Activated naive CD8-positive, alpha-beta T cell treated with anti-CD3 and anti-CD28 coated beads, Interleukin-2, amount 50 U/mL, for 24 hours (primary cell): Measurements from ENCODE around the gene LDLRAD4.

Source experiments
- ATAC-seq: fragments of 150-1000 bp; cut with Tn5 transposase; one replicate; pipeline ENCODE4 v1.10.0; 2021
- DNase-seq: peaks from one replicate; pipeline ENCODE4 v3.0.0; 2021
- H3K27ac Mint-ChIP-seq: one replicate; pipeline ENCODE4 v1.8.0; 2021; ENCODE audit warnings: mild to moderate bottlenecking, mixed read lengths
- H3K27me3 Mint-ChIP-seq: one replicate; pipeline ENCODE4 v1.8.0; 2021; ENCODE audit warnings: mixed read lengths
- H3K36me3 Mint-ChIP-seq: one replicate; pipeline ENCODE4 v1.8.0; 2021; ENCODE audit warnings: low read depth, mixed read lengths
- H3K4me1 Mint-ChIP-seq: one replicate; pipeline ENCODE4 v1.8.0; 2021; ENCODE audit warnings: mixed read lengths
- H3K4me3 Mint-ChIP-seq: one replicate; pipeline ENCODE4 v1.8.0; 2021; ENCODE audit warnings: mild to moderate bottlenecking, moderate library complexity, mixed read lengths
- H3K9me3 Mint-ChIP-seq: one replicate; pipeline ENCODE4 v1.8.0; 2021; ENCODE audit warnings: mixed read lengths

Gene LDLRAD4

DNA sequence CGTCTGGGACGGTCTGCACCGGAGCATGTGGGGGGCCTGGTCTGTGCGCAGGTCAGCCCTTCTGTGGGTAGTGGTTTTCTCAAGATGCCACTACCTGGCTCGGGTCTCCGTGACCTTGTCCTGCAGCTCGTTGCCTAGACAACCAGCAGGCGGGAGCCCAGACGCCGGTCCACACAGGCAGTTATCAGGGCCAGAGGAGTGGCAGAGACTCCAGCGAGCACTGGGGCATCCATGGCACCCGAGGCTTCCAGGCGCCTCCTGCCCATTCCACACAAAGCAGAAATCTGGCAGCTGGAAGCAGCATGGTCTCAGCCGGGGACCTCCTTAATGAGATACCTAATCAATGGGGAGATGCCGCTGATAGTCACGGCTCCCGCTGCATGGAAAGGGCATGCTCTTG lies 351.7 kb downstream of the LDLRAD4 start:
- no peaks in the 10 kb centered on the region for H3K27me3 Mint-ChIP-seq
- DNase-seq (no peak), ATAC-seq (no peak)
- H3K4me1 Mint-ChIP-seq, result peaks cover 66% of the 10 kb centered on the region
- peaks cover 3% of the 10 kb centered on the region for H3K36me3 Mint-ChIP-seq
- H3K4me3 Mint-ChIP-seq, result no peak overlapping the region
- no peaks in the 10 kb centered on the region for H3K9me3 Mint-ChIP-seq
- no peak overlapping the region for H3K27ac Mint-ChIP-seq

DNA sequence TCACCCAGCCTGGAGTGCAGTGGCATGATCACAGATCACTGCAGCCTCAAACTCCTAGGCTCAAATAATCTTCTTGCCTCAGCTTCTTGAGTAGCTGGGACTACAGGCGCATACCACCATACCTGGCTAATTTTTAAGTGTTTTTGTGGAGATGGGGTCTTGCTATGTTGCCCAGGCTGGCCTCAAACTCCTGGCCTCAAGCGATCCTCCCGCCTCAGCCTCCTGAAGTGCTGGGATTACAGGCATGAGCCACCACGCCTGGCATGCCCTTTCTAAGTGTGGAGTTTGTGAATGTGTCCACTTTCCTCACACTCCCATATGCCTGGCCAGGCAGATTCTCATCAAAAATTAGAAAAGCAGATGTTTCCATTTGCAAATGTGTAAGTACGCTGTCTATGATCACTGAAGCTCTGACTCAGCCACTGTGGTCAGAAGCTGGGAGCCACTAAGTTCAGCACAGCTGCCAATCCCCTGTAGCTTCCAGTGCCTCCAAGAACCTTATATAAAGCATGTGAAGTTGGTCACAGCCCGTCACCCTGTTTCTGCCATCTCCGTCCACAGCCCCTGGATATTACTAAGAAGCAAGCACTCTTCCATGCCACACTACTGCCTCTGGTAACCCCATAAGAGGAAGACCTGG lies 352.4 kb downstream of the LDLRAD4 start:
- H3K4me3 Mint-ChIP-seq, result no peak overlapping the region
- peak overlapping the region; percentile 78 for H3K27ac Mint-ChIP-seq
- H3K36me3 Mint-ChIP-seq, result peaks cover 1% of the 10 kb centered on the region
- peaks cover 2% of the 10 kb centered on the region for H3K27me3 Mint-ChIP-seq
- ATAC-seq (peak; percentile 57), DNase-seq (peak; percentile 45)
- H3K9me3 Mint-ChIP-seq, result no peaks in the 10 kb centered on the region
- H3K4me1 Mint-ChIP-seq, result peaks cover 67% of the 10 kb centered on the region

DNA sequence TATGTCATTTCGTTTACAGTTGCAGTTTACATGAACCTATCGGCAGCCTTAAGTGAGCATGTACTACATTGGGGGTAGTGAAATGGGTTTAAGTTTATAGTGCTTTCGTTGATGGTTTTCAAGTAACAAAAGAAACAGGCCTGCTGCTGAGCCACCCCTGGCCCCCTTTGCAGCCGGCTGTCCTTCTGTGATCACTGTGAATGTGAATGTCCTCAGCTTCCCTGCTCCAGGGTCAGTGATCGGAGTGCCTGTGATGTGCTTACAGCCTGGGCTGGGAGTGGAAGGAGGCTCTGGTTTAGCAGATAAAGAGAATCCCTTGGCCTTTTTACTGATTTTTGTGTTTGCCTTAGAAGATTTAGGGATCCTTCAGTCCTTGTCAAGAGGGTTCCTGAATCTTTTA lies 353.6 kb downstream of the LDLRAD4 start:
- no peak for ATAC-seq

DNA sequence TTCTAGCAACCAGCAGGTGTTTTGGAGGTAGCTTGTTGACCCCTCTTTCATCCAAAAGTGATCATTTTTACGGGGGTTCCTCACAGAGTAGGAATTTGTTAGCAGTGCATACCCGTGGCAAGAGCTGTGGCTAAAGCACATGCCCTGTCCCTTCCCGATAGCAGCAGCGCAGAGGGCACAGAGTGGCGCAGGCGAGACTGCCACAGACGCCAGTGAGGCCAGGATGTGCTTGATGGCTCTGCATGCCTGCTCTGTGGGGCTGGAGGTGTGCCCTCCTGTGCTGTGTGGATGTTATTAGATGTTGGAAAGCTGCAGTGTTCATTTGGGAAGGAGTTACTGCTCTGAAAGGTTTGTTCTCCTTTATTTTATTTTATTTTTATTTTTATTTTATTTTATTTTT lies 354.2 kb downstream of the LDLRAD4 start:
- peaks cover 2% of the 10 kb centered on the region for H3K27me3 Mint-ChIP-seq
- no peaks in the 10 kb centered on the region for H3K9me3 Mint-ChIP-seq
- peaks cover 65% of the 10 kb centered on the region for H3K4me1 Mint-ChIP-seq
- no peak overlapping the region for H3K4me3 Mint-ChIP-seq
- DNase-seq, result no peak
- H3K27ac Mint-ChIP-seq, result no peak overlapping the region
- peaks cover 1% of the 10 kb centered on the region for H3K36me3 Mint-ChIP-seq
- no peak for ATAC-seq

More for the DNA sequence above, 353.6 kb downstream of the LDLRAD4 start:
- Mint-ChIP-seq H3K4me3 (no peak overlapping the region), H3K9me3 (no peaks in the 10 kb centered on the region), H3K27me3 (peaks cover 2% of the 10 kb centered on the region), H3K27ac (no peak overlapping the region), H3K4me1 (peaks cover 65% of the 10 kb centered on the region), H3K36me3 (peaks cover 1% of the 10 kb centered on the region)
- no peak for DNase-seq

DNA sequence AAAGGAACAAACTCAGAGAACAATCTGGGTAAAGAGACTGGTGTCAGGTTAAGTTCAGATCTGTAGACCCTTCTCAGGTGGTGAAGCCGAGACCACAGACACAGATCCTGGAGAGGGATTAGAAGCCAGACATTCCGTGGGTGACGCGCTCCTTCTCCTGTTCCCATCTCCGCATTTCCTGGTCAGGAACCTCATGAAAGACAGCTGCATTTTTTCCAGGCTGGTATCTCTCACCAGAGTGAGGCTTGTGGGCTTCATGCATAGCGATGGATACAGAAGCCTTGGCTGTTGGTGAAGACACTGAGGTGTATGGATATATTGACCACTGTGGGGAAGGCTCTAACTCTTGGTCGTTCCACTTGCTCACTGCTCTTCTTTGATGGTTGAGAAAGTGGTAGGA lies 355.2 kb downstream of the LDLRAD4 start:
- Mint-ChIP-seq H3K27ac (no peak overlapping the region), H3K4me1 (peaks cover 64% of the 10 kb centered on the region), H3K4me3 (no peak overlapping the region), H3K36me3 (peaks cover 1% of the 10 kb centered on the region), H3K9me3 (no peaks in the 10 kb centered on the region), H3K27me3 (peaks cover 2% of the 10 kb centered on the region)
- ATAC-seq (no peak), DNase-seq (no peak)

DNA sequence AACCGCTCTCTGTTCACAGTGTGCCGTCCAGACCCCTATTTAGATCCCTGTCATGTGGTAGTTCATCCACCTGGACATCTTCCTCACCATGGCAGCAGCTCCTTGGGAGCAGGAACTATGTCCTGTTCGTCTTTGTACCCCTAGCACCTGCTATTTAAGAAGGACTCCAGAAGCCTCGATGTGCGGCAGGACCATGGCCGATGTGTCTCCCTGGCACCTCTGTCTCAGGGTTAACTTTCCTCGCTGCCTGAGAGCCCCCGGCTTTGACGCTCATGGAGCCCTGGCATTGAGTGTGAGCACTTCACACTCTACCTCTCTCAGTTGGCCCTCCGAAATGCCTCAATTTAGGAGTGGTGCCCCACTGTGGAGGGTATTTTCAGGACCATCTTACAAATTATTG lies 355.8 kb downstream of the LDLRAD4 start:
- Mint-ChIP-seq H3K27ac (no peak overlapping the region), H3K36me3 (peaks cover 1% of the 10 kb centered on the region), H3K27me3 (peaks cover 2% of the 10 kb centered on the region), H3K4me1 (peaks cover 64% of the 10 kb centered on the region), H3K9me3 (no peaks in the 10 kb centered on the region), H3K4me3 (no peak overlapping the region)
- no peak for DNase-seq
- ATAC-seq, result no peak

DNA sequence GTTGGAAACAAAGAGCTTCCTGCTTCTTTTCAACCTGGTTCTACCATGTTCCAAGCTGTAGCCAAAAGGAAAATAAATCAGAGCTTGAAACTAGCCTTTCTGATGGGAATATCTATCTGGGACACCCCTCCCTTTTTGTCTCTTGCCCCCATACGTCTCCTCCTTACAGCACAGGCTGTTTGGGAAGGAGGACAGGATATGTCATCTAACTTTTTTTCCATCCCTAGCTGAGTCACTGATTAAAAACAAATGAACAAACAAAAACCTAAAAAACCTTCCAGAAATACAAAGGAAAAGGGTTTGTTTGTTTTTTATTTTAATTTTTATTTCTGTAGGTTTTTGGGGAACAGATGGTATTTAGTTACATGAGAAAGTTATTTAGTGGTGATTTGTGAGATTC lies 356.2 kb downstream of the LDLRAD4 start:
- no peak overlapping the region for H3K27ac Mint-ChIP-seq
- H3K4me3 Mint-ChIP-seq, result no peak overlapping the region
- DNase-seq (no peak), ATAC-seq (no peak)
- peaks cover 1% of the 10 kb centered on the region for H3K36me3 Mint-ChIP-seq
- peaks cover 65% of the 10 kb centered on the region for H3K4me1 Mint-ChIP-seq
- no peaks in the 10 kb centered on the region for H3K9me3 Mint-ChIP-seq
- H3K27me3 Mint-ChIP-seq, result peaks cover 2% of the 10 kb centered on the region

DNA sequence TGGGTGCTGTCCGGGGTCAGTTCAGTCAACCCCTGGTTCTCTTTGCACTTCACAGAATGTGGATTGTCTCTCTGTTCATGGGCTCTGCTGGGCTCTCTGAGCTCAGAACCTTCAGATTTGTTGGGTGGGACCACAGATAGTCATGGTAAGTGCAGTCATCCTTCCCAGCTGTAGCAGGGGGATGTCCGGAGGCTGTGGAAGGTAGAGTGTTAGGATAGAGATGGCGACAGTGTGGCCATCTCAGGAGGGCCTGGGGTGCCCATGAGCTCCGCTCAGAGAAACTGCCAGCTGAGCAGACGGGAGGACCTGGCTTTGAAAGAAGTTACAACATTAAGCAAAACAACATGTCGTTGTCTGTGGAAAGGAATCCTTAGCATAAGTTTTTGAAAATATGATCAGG lies 358.0 kb downstream of the LDLRAD4 start:
- Mint-ChIP-seq H3K9me3 (no peaks in the 10 kb centered on the region), H3K4me1 (peaks cover 59% of the 10 kb centered on the region)

DNA sequence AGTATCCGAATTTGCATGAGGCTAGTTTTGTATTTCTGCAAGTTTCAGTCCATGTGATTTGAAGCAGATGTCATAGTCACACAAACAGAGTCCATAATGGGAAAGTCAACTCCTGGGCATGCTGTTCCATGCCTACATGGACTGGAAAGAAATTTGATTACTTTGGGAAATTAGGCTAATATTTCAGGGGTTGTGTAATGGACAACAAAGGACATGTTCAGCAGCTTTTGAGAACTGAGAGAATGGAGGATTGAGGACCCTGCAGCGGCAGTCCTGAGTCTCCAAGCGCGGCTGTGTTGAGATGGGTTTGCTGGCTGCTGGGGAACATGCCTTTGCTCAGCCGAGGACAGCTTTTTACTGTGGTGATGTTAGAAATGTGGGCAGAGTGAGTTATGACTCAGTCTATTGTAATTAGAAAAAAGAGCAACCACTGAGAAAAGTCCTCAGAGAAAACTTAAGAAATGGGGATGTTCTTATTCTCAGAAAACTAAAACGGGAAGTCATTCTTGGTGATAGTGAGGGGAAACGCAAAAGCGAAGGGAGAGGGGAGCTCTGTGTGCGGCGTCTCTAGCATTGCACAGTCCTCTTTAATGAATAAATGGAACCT lies 358.6 kb downstream of the LDLRAD4 start:
- H3K27ac Mint-ChIP-seq, result peak overlapping the region; percentile 80
- ATAC-seq (peak; percentile 89), DNase-seq (peak; percentile 57)
- H3K4me3 Mint-ChIP-seq, result peak overlapping the region; percentile 68
- H3K27me3 Mint-ChIP-seq, result peaks cover 2% of the 10 kb centered on the region
- no peaks in the 10 kb centered on the region for H3K9me3 Mint-ChIP-seq
- peaks cover 59% of the 10 kb centered on the region for H3K4me1 Mint-ChIP-seq
- H3K36me3 Mint-ChIP-seq, result peaks cover 1% of the 10 kb centered on the region

More for the DNA sequence above, 358.0 kb downstream of the LDLRAD4 start:
- peaks cover 1% of the 10 kb centered on the region for H3K36me3 Mint-ChIP-seq
- H3K27me3 Mint-ChIP-seq, result peaks cover 2% of the 10 kb centered on the region
- DNase-seq (no peak), ATAC-seq (no peak)
- H3K27ac Mint-ChIP-seq, result peak overlapping the region; percentile 67
- H3K4me3 Mint-ChIP-seq, result no peak overlapping the region

DNA sequence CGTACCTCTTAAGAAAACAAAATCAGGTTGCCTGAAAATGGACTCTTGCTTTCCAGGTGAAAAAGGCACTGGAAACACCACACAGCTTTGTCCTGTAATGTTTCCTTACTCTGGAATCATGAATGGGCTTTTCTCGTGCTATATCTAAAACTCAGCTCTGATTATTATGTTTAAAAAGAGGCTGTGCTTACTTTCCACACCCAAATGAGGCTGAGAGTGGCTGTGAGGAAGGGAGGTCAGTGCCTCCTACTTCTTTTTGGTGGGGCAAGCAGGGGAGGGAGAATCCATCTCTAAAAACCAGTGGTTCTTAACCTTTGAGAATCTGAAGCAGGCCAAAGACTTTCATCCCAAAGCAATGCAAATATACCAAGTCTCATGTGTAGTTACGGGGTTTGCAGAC lies 359.2 kb downstream of the LDLRAD4 start:
- H3K27ac Mint-ChIP-seq, result peak overlapping the region; percentile 80
- H3K4me1 Mint-ChIP-seq, result peaks cover 59% of the 10 kb centered on the region
- peaks cover 1% of the 10 kb centered on the region for H3K36me3 Mint-ChIP-seq

DNA sequence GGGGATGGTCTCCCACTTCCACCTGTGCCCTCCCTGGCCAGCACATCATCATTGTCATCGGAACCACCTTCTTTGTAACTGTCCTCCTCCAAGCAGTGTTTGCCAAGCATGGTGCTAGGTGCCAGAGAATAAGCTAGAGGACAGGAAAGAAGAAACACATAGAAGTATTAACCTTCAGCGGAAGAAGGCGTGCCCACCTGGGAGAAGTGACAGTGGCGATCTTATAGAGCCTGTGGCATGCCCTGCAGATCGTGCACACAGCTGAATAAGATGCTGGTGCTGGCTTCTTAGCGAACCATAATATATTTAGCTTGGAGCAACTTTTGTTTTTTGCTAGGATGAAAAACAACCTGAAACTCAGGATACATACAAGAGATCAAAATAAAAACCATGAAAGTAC lies 359.8 kb downstream of the LDLRAD4 start:
- Mint-ChIP-seq H3K9me3 (no peaks in the 10 kb centered on the region), H3K27ac (peak overlapping the region; percentile 80), H3K27me3 (peaks cover 2% of the 10 kb centered on the region), H3K36me3 (peaks cover 1% of the 10 kb centered on the region), H3K4me3 (peak overlapping the region; percentile 60), H3K4me1 (peaks cover 59% of the 10 kb centered on the region)
- no peak for DNase-seq
- ATAC-seq, result no peak

More for the DNA sequence above, 359.2 kb downstream of the LDLRAD4 start:
- DNase-seq (no peak), ATAC-seq (no peak)
- H3K27me3 Mint-ChIP-seq, result peaks cover 2% of the 10 kb centered on the region
- no peaks in the 10 kb centered on the region for H3K9me3 Mint-ChIP-seq
- H3K4me3 Mint-ChIP-seq, result peak overlapping the region; percentile 68

DNA sequence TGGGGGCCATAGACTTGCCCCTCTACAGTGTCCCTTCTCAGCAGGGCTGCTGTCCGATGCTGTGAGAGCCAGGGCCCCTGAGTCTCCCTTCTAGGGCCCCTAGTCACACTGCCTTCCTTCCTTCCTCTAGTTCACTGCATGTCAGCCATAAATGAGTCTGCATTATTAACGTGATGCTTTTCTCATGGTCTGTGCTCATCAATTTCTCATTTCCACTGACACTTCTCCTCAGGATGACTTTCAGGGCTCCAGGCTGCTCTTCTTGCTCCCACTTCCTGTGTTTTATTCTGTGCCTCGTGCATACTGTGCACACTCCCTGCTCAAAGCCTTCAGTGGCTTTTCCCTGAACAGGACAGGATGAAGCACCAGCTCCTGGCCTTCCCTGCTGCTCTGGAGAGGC lies 361.3 kb downstream of the LDLRAD4 start:
- H3K27me3 Mint-ChIP-seq, result peaks cover 2% of the 10 kb centered on the region
- no peaks in the 10 kb centered on the region for H3K9me3 Mint-ChIP-seq
- peak overlapping the region; percentile 80 for H3K27ac Mint-ChIP-seq
- ATAC-seq, result peak; percentile 9
- no peak for DNase-seq
- peaks cover 3% of the 10 kb centered on the region for H3K36me3 Mint-ChIP-seq
- H3K4me1 Mint-ChIP-seq, result peaks cover 61% of the 10 kb centered on the region
- peak overlapping the region; percentile 48 for H3K4me3 Mint-ChIP-seq

DNA sequence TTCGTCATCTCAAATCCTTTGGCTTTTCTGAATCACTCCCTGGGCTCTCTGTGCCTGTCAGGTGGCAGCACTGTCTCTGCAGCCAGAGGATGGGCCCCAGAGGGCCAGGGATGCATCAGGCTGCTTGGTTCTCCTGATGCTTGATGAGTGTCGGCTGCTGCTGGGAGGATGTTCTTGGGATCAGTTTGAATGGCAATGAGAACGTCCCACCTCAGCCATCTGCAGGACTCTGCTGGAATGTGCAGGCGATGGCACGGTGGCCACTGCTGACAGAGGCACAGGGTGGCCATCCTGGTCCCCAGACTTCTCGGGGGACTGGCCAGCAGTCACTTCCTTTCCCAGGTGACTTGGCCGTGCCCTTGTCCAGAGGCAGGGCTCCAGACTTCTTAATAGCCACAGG lies 361.8 kb downstream of the LDLRAD4 start:
- no peak overlapping the region for H3K4me3 Mint-ChIP-seq
- H3K27ac Mint-ChIP-seq, result peak overlapping the region; percentile 80
- ATAC-seq (peak; percentile 48), DNase-seq (no peak)
- H3K27me3 Mint-ChIP-seq, result peaks cover 2% of the 10 kb centered on the region
- H3K9me3 Mint-ChIP-seq, result no peaks in the 10 kb centered on the region
- H3K4me1 Mint-ChIP-seq, result peaks cover 62% of the 10 kb centered on the region
- peaks cover 6% of the 10 kb centered on the region for H3K36me3 Mint-ChIP-seq

DNA sequence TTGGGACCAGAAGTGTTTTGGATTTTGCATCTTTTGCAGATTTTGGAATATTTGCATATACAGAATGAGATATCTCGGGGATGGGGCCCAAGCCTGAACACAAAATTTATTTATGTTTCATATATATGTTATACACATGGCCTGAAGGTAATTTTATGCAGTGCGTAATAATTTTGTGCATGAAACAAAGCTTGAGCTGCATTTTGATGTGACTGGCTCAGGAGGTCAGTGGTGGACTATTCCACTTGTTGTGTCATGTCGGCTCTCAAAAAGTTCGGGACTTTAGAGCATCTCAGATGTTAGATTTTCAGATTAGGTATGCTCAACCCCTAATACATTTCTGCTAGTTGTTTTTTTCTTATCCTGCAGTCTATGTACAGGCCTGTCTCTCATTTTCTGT lies 362.4 kb downstream of the LDLRAD4 start:
- DNase-seq (no peak), ATAC-seq (no peak)
- Mint-ChIP-seq H3K4me1 (peaks cover 62% of the 10 kb centered on the region), H3K27me3 (no peaks in the 10 kb centered on the region), H3K36me3 (peaks cover 5% of the 10 kb centered on the region), H3K4me3 (no peak overlapping the region), H3K27ac (no peak overlapping the region), H3K9me3 (no peaks in the 10 kb centered on the region)

DNA sequence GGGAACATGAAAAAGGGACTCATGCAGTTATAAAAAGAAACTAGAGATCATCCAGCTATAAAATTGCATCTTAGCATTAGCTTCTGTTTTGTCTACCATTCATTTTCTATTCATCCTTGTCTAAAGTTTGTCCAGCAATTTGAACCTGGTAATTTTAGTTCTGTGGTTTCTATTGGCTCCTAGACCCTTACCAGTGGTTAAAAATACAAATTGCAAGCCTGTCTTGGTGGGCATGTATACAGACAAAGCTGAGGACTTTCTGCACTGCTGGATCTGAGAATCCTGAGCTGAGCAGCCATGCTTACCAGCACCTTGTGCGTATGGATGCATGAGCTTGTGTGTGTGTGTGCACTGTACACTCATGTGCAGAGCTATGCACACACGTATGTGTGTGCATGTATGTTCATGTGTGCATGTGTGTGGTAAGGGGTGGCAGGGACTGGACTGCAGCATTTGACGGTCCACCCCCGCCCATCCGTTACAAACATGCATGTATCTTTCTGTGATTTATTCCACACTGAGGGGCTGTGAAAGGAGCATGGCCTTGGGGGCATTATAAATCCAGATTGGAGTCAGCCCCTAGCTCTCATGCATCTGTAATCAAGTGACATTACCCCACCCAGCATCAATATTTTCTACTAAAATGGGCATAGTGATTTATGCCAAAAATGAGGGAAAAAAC lies 363.1 kb downstream of the LDLRAD4 start:
- peaks cover 63% of the 10 kb centered on the region for H3K4me1 Mint-ChIP-seq

More for the DNA sequence above, 363.1 kb downstream of the LDLRAD4 start:
- no peaks in the 10 kb centered on the region for H3K9me3 Mint-ChIP-seq
- DNase-seq (no peak), ATAC-seq (no peak)
- peaks cover 6% of the 10 kb centered on the region for H3K36me3 Mint-ChIP-seq
- no peak overlapping the region for H3K4me3 Mint-ChIP-seq
- H3K27me3 Mint-ChIP-seq, result no peaks in the 10 kb centered on the region
- peak overlapping the region; percentile 60 for H3K27ac Mint-ChIP-seq
